Activated naive CD8-positive, alpha-beta T cell treated with anti-CD3 and anti-CD28 coated beads, Interleukin-2, amount 50 U/mL, for 16 hours (primary cell): ENCODE measurements around the gene RGS17.
"Not testable (repeated sequence)": the region's sequence is repeated elsewhere in the genome, so short reads cannot be mapped to it uniquely, and the experiment has no call there.

Source experiments
- DNase-seq: peaks from one replicate; pipeline ENCODE4 v3.0.0-alpha.2; 2020; ENCODE audit warnings: low read depth, low spot score

The RGS17 gene

GRCh38 chr6:152985300-152985699, 145.8 kb downstream of the RGS17 start:
- DNase-seq, result not testable (repeated sequence)

- no peak for DNase-seq
These were observed 146.6 kb downstream of the RGS17 start for GRCh38 chr6:152984513-152984872.

- peak; percentile 42 for DNase-seq
These were observed 147.2 kb downstream of the RGS17 start for GRCh38 chr6:152983637-152984512.

GRCh38 chr6:152982904-152983636, 148.0 kb downstream of the RGS17 start, which contains the start of gene FBXO5:
Gene FBXO5, minus strand, starts transcription at chr6:152983041. Its CDS starts 82 bp downstream, at chr6:152982959.
- DNase-seq, result peak; percentile 96

GRCh38 chr6:152981989-152982903, 148.8 kb downstream of the RGS17 start:
- no peak for DNase-seq

GRCh38 chr6:152981219-152981618, 149.9 kb downstream of the RGS17 start:
- DNase-seq, result no peak

- no peak for DNase-seq
These were observed 150.4 kb downstream of the RGS17 start for GRCh38 chr6:152980656-152981055.

- DNase-seq, result no peak
These were observed 152.0 kb downstream of the RGS17 start for GRCh38 chr6:152979116-152979515.

- no peak for DNase-seq
These were observed 153.0 kb downstream of the RGS17 start for GRCh38 chr6:152978058-152978457.

GRCh38 chr6:152977556-152977955, 153.5 kb downstream of the RGS17 start:
- DNase-seq, result no peak

GRCh38 chr6:152976749-152977148, 154.3 kb downstream of the RGS17 start:
- DNase-seq, result no peak

- no peak for DNase-seq
These were observed 155.7 kb downstream of the RGS17 start for GRCh38 chr6:152975204-152975915.

- DNase-seq, result no peak
These were observed 157.2 kb downstream of the RGS17 start for GRCh38 chr6:152973916-152974315.

- no peak for DNase-seq
These were observed 161.2 kb downstream of the RGS17 start for GRCh38 chr6:152969688-152970418.

- DNase-seq, result not testable (repeated sequence)
These were observed 164.8 kb downstream of the RGS17 start for GRCh38 chr6:152966168-152966894.

- no peak for DNase-seq
These were observed 171.7 kb downstream of the RGS17 start for GRCh38 chr6:152959333-152959732.

- no peak for DNase-seq
These were observed 173.3 kb downstream of the RGS17 start for GRCh38 chr6:152957796-152958195.
